H9 (cell line): ENCODE data around the gene MYLK4. TPM values are rescaled to one million over a fixed set of nuclear protein-coding genes. Genes with fewer than 3 reads are reported as not detected.
A peak's percentile ranks its signal among the peaks of the same experiment; 100 is the strongest.

Experiments
- DNase-seq: peaks from one replicate; pipeline ENCODE4 v3.0.0-alpha.2; 2017
- H2AFZ ChIP-seq: one replicate; pipeline ENCODE4 v1.6.1; 2013; ENCODE audit warnings: mild to moderate bottlenecking, low read length, control low read depth, moderate library complexity
- H2AK5ac ChIP-seq: 2 replicates; pipeline ENCODE4 v1.6.1; 2013; ENCODE audit warnings: low read length, control low read depth, mixed read lengths; ENCODE audit not compliant: insufficient read length
- H2BK120ac ChIP-seq: one replicate; pipeline ENCODE4 v1.6.1; 2013; ENCODE audit warnings: low read depth, mild to moderate bottlenecking, low read length, control low read depth, inconsistent platforms; ENCODE audit not compliant: poor library complexity, severe bottlenecking
- H2BK12ac ChIP-seq: 2 replicates; pipeline ENCODE4 v1.6.1; 2013; ENCODE audit warnings: low read length, control low read depth, mixed read lengths, low read depth; ENCODE audit not compliant: insufficient read length
- H2BK15ac ChIP-seq: 2 replicates; pipeline ENCODE4 v1.6.1; 2013; ENCODE audit warnings: low read depth, low read length, control low read depth
- H2BK20ac ChIP-seq: one replicate; pipeline ENCODE4 v1.6.1; 2013; ENCODE audit warnings: low read depth, mild to moderate bottlenecking, low read length, control low read depth, inconsistent platforms; ENCODE audit not compliant: poor library complexity, severe bottlenecking
- H2BK5ac ChIP-seq: 2 replicates; pipeline ENCODE4 v1.6.1; 2013; ENCODE audit warnings: low read length, control low read depth, mixed read lengths; ENCODE audit not compliant: insufficient read length
- H3K14ac ChIP-seq: 2 replicates; pipeline ENCODE4 v1.6.1; 2013; ENCODE audit warnings: low read length, control low read depth; ENCODE audit not compliant: insufficient read depth
- H3K18ac ChIP-seq: 2 replicates; pipeline ENCODE4 v1.6.1; 2013; ENCODE audit warnings: low read depth, mild to moderate bottlenecking, mixed read lengths, low read length, control low read depth; ENCODE audit not compliant: insufficient read length
- H3K23ac ChIP-seq: 2 replicates; pipeline ENCODE4 v1.6.1; 2013; ENCODE audit warnings: low read length, control low read depth, mixed read lengths, low read depth; ENCODE audit not compliant: insufficient read length
- H3K23me2 ChIP-seq: 2 replicates; pipeline ENCODE4 v1.6.1; 2013; ENCODE audit warnings: low read depth, mild to moderate bottlenecking, mixed read lengths, low read length, control low read depth; ENCODE audit not compliant: insufficient read length, poor library complexity, severe bottlenecking
- H3K27ac ChIP-seq: 2 replicates; pipeline ENCODE4 v1.5.1; 2013; ENCODE audit warnings: low read length, control low read depth, mixed read lengths, low read depth; ENCODE audit not compliant: insufficient read length
- H3K27me3 ChIP-seq: 2 replicates; pipeline ENCODE4 v1.6.1; 2013; ENCODE audit warnings: low read length, control low read depth, inconsistent platforms; ENCODE audit not compliant: insufficient read depth
- H3K4ac ChIP-seq: 2 replicates; pipeline ENCODE4 v1.6.1; 2013; ENCODE audit warnings: low read depth, mild to moderate bottlenecking, control low read depth, inconsistent platforms, low read length, moderate library complexity
- H3K4me1 ChIP-seq: 2 replicates; pipeline ENCODE4 v1.6.1; 2013; ENCODE audit warnings: low read length, control low read depth, inconsistent platforms; ENCODE audit not compliant: insufficient read depth
- H3K4me2 ChIP-seq: 2 replicates; pipeline ENCODE4 v1.6.1; 2013; ENCODE audit warnings: low read length, control low read depth, mixed read lengths; ENCODE audit not compliant: insufficient read length, insufficient read depth
- H3K56ac ChIP-seq: 2 replicates; pipeline ENCODE4 v1.6.1; 2013; ENCODE audit warnings: low read depth, mild to moderate bottlenecking, mixed read lengths, low read length, control low read depth; ENCODE audit not compliant: insufficient read length
- H3K79me1 ChIP-seq: 2 replicates; pipeline ENCODE4 v1.6.1; 2013; ENCODE audit warnings: low read depth, mild to moderate bottlenecking, moderate library complexity, low read length, control low read depth, inconsistent platforms; ENCODE audit not compliant: insufficient read depth, poor library complexity, severe bottlenecking
- H3K79me2 ChIP-seq: 2 replicates; pipeline ENCODE4 v1.6.1; 2013; ENCODE audit warnings: low read length, control low read depth, inconsistent platforms; ENCODE audit not compliant: insufficient read depth
- H3K9ac ChIP-seq: 2 replicates; pipeline ENCODE4 v1.6.1; 2013; ENCODE audit warnings: low read length, control low read depth, mixed read lengths; ENCODE audit not compliant: insufficient read length; ENCODE audit errors: extremely low read depth
- H3K9me3 ChIP-seq: one replicate; pipeline ENCODE4 v1.6.1; 2013; ENCODE audit warnings: low read depth, low read length, inconsistent platforms; ENCODE audit not compliant: control insufficient read depth
- H3T11ph ChIP-seq: one replicate; pipeline ENCODE4 v1.6.1; 2013; ENCODE audit warnings: mild to moderate bottlenecking, low read length, control low read depth, inconsistent platforms
- H4K20me1 ChIP-seq: one replicate; pipeline ENCODE4 v1.6.1; 2013; ENCODE audit not compliant: control insufficient read depth, insufficient read length, insufficient read depth
- H4K5ac ChIP-seq: 2 replicates; pipeline ENCODE4 v1.6.1; 2013; ENCODE audit warnings: low read depth, mild to moderate bottlenecking, mixed read lengths, low read length, control low read depth; ENCODE audit not compliant: insufficient read length
- H4K8ac ChIP-seq: replicated peaks from 2 replicates; pipeline ENCODE4 v1.6.1; 2013; ENCODE audit warnings: low read length, control low read depth, mixed read lengths, low read depth; ENCODE audit not compliant: insufficient read length
- H4K91ac ChIP-seq: 2 replicates; pipeline ENCODE4 v1.6.1; 2013; ENCODE audit warnings: low read depth, mild to moderate bottlenecking, moderate library complexity, mixed read lengths, low read length, control low read depth; ENCODE audit not compliant: insufficient read length
- H3K27ac Mint-ChIP-seq, 3 experiments: 2 replicates in 2 of 3; 3 replicates in 1 of 3; pipeline ENCODE4 v1.8.0; 2020 to 2021; ENCODE audit warnings: mixed read lengths in 3 of 3, mild to moderate bottlenecking in 1 of 3, moderate library complexity in 1 of 3
- H3K27me3 Mint-ChIP-seq: 2 replicates; pipeline ENCODE4 v1.8.0; 2021; ENCODE audit warnings: low read depth, mild to moderate bottlenecking, moderate library complexity, mixed read lengths
- H3K36me3 Mint-ChIP-seq, 3 experiments: 2 replicates in 2 of 3; 3 replicates in 1 of 3; pipeline ENCODE4 v1.8.0; 2020 to 2021; ENCODE audit warnings: low read depth in 3 of 3, mixed read lengths in 3 of 3; ENCODE audit not compliant: insufficient read depth in 1 of 3
- H3K4me1 Mint-ChIP-seq, 2 experiments: 2 replicates each; pipeline ENCODE4 v1.8.0; 2020; ENCODE audit warnings: mixed read lengths in 2 of 2
- H3K4me3 Mint-ChIP-seq, 2 experiments: 2 replicates in 1 of 2; 3 replicates in 1 of 2; pipeline ENCODE4 v1.8.0; 2020 to 2021; ENCODE audit warnings: mild to moderate bottlenecking in 2 of 2, mixed read lengths in 2 of 2, moderate library complexity in 1 of 2
- H3K9me3 Mint-ChIP-seq, 2 experiments: 2 replicates in 1 of 2; 3 replicates in 1 of 2; pipeline ENCODE4 v1.8.0; 2020; ENCODE audit warnings: mild to moderate bottlenecking in 2 of 2, mixed read lengths in 2 of 2, moderate library complexity in 1 of 2
- WGBS: extraction: QIAGEN DNeasy Blood & Tissue Kit; methylation state at CpG from one replicate; pipeline ENCODE4 v1.1.7; 2013; ENCODE audit warnings: missing lambda C conversion rate, low lambda C conversion rate, mixed read lengths; ENCODE audit not compliant: insufficient read length; ENCODE audit errors: extremely low coverage; 5-methylcytosine and 5-hydroxymethylcytosine counted together
- total RNA-seq: library from RNA; stranded (reverse); gene quantifications from 2 replicates; pipeline ENCODE4 v1.2.1, GENCODE V29; 2021
- TF ChIP-seq, protein P1 (sequence below): fragments of 200-600 bp; sonication (generic); conservative IDR thresholded peaks from 3 replicates; pipeline ENCODE4 v1.8.0; 2021; ENCODE audit warnings: antibody characterized with exemption, mild to moderate bottlenecking

MYLK4 gene
- total RNA-seq, 1 experiment from 2014 or later = 0.28 TPM

- Histone ChIP-seq H3K9ac (no peak overlapping the region), H2BK5ac (no peak overlapping the region), H3K9me3 (no peaks in the 10 kb centered on the region), H3K79me1 (no peaks in the 10 kb centered on the region), H2BK120ac (no peak overlapping the region), H3K56ac (no peak overlapping the region), H3K23ac (no peak overlapping the region), H2BK15ac (no peak overlapping the region), H4K5ac (no peak overlapping the region), H2BK12ac (no peak overlapping the region), H3K18ac (no peak overlapping the region), H3K23me2 (no peaks in the 10 kb centered on the region), H3K4ac (no peak overlapping the region), H3K4me1 (no peaks in the 10 kb centered on the region), H3K79me2 (no peaks in the 10 kb centered on the region), H2AFZ (no peak overlapping the region), H3T11ph (no peak overlapping the region), H3K27me3 (no peaks in the 10 kb centered on the region), H3K27ac (no peak overlapping the region), H2BK20ac (no peak overlapping the region), H3K14ac (no peak overlapping the region), H2AK5ac (no peak overlapping the region), H4K20me1 (no peaks in the 10 kb centered on the region), H4K91ac (no peak overlapping the region), H4K8ac (no peak overlapping the region), H3K4me2 (no peak overlapping the region)
- no CpG with 5 or more reads among the region's 11 CpGs for WGBS
- H3K27me3 Mint-ChIP-seq = peaks cover 11% of the 10 kb centered on the region
- H3K36me3 Mint-ChIP-seq = no peaks in the 10 kb centered on the region
- TF ChIP-seq, protein P1, sequence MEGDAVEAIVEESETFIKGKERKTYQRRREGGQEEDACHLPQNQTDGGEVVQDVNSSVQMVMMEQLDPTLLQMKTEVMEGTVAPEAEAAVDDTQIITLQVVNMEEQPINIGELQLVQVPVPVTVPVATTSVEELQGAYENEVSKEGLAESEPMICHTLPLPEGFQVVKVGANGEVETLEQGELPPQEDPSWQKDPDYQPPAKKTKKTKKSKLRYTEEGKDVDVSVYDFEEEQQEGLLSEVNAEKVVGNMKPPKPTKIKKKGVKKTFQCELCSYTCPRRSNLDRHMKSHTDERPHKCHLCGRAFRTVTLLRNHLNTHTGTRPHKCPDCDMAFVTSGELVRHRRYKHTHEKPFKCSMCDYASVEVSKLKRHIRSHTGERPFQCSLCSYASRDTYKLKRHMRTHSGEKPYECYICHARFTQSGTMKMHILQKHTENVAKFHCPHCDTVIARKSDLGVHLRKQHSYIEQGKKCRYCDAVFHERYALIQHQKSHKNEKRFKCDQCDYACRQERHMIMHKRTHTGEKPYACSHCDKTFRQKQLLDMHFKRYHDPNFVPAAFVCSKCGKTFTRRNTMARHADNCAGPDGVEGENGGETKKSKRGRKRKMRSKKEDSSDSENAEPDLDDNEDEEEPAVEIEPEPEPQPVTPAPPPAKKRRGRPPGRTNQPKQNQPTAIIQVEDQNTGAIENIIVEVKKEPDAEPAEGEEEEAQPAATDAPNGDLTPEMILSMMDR = peak; percentile 93
- H3K4me3 Mint-ChIP-seq = no peak overlapping the region
- no peak for DNase-seq
- no peaks in the 10 kb centered on the region for H3K9me3 Mint-ChIP-seq
- H3K27ac Mint-ChIP-seq = no peak overlapping the region
- peaks cover 14 to 15% of the 10 kb centered on the region in 2 experiments for H3K4me1 Mint-ChIP-seq
These were observed 637 bp downstream of the MYLK4 start for GRCh38 chr6:2749969-2750600.
